Nephron progenitor cell (in vitro differentiated cells): ENCODE results near the gene SHMT2.

Source experiments
- DNase-seq: peaks from one replicate; pipeline ENCODE4 v3.0.0; 2021
- H3K27ac Mint-ChIP-seq: 2 replicates; pipeline ENCODE4 v1.8.0; 2021; ENCODE audit warnings: mild to moderate bottlenecking, moderate library complexity, mixed read lengths
- H3K27me3 Mint-ChIP-seq: 2 replicates; pipeline ENCODE4 v1.8.0; 2021; ENCODE audit warnings: mild to moderate bottlenecking, low read depth, mixed read lengths; ENCODE audit not compliant: poor library complexity
- H3K36me3 Mint-ChIP-seq: 2 replicates; pipeline ENCODE4 v1.8.0; 2021; ENCODE audit warnings: low read depth, mixed read lengths
- H3K4me1 Mint-ChIP-seq: 2 replicates; pipeline ENCODE4 v1.8.0; 2021; ENCODE audit warnings: mixed read lengths
- H3K4me3 Mint-ChIP-seq: 2 replicates; pipeline ENCODE4 v1.8.0; 2021; ENCODE audit warnings: mild to moderate bottlenecking, moderate library complexity, mixed read lengths
- H3K9me3 Mint-ChIP-seq: 2 replicates; pipeline ENCODE4 v1.8.0; 2021; ENCODE audit warnings: mild to moderate bottlenecking, moderate library complexity, mixed read lengths
- TF ChIP-seq, protein P1 (sequence below): fragments of 200-600 bp; sonication (generic); IDR thresholded peaks from 2 replicates; pipeline ENCODE4 v1.5.0; 2021; ENCODE audit warnings: antibody characterized with exemption

Gene SHMT2

DNA sequence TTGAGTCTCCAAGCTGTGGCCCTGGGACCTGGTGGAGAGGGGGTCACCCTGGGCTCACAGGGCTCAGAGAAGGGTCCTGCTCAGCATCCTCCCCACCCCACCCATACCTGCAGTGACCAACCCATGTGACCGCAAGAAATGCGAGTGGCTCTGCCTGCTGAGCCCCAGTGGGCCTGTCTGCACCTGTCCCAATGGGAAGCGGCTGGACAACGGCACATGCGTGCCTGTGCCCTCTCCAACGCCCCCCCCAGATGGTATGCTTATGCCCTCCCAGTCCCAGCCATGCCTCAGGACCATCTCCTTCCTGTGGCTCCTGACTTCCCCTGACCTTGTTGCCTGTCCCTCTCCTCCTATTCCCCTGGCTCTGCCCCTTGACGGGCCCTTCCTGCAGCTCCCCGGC lies 19.6 kb upstream of the SHMT2 start:
- TF ChIP-seq, protein P1, sequence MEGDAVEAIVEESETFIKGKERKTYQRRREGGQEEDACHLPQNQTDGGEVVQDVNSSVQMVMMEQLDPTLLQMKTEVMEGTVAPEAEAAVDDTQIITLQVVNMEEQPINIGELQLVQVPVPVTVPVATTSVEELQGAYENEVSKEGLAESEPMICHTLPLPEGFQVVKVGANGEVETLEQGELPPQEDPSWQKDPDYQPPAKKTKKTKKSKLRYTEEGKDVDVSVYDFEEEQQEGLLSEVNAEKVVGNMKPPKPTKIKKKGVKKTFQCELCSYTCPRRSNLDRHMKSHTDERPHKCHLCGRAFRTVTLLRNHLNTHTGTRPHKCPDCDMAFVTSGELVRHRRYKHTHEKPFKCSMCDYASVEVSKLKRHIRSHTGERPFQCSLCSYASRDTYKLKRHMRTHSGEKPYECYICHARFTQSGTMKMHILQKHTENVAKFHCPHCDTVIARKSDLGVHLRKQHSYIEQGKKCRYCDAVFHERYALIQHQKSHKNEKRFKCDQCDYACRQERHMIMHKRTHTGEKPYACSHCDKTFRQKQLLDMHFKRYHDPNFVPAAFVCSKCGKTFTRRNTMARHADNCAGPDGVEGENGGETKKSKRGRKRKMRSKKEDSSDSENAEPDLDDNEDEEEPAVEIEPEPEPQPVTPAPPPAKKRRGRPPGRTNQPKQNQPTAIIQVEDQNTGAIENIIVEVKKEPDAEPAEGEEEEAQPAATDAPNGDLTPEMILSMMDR: no peak
- H3K4me1 Mint-ChIP-seq: peaks cover 23% of the 10 kb centered on the region
- H3K36me3 Mint-ChIP-seq: peaks cover 19% of the 10 kb centered on the region
- peaks cover 16% of the 10 kb centered on the region for H3K27me3 Mint-ChIP-seq
- no peak overlapping the region for H3K4me3 Mint-ChIP-seq
- H3K9me3 Mint-ChIP-seq: no peaks in the 10 kb centered on the region
- H3K27ac Mint-ChIP-seq: no peak overlapping the region
- no peak for DNase-seq

DNA sequence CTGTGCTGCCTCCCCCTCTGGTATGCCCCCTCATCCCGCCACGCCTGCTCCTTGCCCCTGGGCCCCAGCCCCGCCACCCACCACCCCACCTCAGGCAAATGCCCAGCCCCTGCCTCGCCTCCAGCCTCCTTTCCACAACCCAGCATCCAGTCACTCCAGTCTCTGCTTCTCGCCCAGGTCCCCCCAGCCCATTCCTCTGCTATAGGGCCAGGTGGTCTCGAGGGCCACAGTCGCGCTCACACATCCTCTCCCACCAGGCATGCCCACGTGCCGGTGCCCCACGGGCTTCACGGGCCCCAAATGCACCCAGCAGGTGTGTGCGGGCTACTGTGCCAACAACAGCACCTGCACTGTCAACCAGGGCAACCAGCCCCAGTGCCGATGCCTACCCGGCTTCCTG lies 19.1 kb upstream of the SHMT2 start:
- Mint-ChIP-seq H3K9me3 (no peaks in the 10 kb centered on the region), H3K4me1 (peaks cover 28% of the 10 kb centered on the region), H3K36me3 (peaks cover 19% of the 10 kb centered on the region), H3K4me3 (no peak overlapping the region), H3K27ac (no peak overlapping the region), H3K27me3 (peaks cover 21% of the 10 kb centered on the region)
- TF ChIP-seq, protein P1: no peak
- no peak for DNase-seq

DNA sequence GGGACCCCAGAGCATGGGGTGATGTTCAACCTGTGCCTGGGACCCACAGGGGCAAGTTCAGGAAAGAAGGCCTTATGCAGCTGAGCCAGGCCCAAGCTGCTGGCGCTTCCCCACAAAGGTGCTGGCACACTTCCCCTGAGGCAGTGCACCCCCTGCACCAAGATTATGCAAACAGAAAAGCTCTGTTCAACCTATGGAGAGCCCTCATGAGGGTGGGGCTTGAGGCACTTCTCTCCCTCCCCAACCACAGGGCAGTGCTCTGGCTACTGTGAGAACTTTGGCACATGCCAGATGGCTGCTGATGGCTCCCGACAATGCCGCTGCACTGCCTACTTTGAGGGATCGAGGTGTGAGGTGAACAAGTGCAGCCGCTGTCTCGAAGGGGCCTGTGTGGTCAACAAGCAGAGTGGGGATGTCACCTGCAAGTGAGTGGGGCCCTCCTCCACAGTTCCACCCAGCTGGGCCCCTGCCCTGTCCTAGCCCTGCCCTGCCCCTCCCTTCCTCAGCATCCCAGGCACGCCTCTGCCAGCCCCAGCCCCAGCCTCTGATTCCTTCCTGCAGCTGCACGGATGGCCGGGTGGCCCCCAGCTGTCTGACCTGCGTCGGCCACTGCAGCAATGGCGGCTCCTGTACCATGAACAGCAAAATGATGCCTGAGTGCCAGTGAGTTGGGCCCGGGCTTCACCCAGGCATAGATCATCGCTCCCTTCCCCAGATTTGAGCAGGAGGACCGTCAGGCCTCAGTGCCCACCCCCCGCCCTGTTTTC lies 18.4 kb upstream of the SHMT2 start:
- Mint-ChIP-seq H3K27me3 (peaks cover 28% of the 10 kb centered on the region), H3K27ac (no peak overlapping the region), H3K36me3 (peaks cover 13% of the 10 kb centered on the region), H3K4me3 (no peak overlapping the region), H3K4me1 (peaks cover 34% of the 10 kb centered on the region), H3K9me3 (no peaks in the 10 kb centered on the region)
- TF ChIP-seq, protein P1: no peak
- DNase-seq: no peak

DNA sequence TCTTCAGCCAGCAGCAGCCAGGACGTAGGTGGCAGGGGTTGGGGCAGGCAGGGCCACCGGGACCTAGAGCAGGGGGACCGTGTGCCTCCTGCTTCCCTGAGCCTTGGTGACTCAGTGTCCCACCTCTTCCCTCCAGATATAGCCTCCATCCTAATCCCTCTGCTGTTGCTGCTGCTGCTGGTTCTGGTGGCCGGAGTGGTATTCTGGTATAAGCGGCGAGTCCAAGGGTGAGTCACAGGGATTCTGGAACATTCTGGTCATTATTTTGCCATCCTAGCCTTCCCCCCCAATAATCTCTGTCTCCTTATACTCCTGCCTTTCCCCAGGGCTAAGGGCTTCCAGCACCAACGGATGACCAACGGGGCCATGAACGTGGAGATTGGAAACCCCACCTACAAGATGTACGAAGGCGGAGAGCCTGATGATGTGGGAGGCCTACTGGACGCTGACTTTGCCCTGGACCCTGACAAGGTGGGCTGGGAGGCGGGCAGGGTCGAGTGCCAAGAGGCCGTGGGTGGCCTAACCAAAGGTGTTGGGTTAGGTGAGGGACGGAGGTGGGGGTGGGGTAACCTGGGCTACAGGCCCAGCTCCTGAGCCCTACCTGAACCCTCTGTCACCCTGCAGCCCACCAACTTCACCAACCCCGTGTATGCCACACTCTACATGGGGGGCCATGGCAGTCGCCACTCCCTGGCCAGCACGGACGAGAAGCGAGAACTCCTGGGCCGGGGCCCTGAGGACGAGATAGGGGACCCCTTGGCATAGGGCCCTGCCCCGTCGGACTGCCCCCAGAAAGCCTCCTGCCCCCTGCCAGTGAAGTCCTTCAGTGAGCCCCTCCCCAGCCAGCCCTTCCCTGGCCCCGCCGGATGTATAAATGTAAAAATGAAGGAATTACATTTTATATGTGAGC lies 17.5 kb upstream of the SHMT2 start:
- H3K36me3 Mint-ChIP-seq: peaks cover 13% of the 10 kb centered on the region
- H3K4me1 Mint-ChIP-seq: peaks cover 34% of the 10 kb centered on the region

DNA sequence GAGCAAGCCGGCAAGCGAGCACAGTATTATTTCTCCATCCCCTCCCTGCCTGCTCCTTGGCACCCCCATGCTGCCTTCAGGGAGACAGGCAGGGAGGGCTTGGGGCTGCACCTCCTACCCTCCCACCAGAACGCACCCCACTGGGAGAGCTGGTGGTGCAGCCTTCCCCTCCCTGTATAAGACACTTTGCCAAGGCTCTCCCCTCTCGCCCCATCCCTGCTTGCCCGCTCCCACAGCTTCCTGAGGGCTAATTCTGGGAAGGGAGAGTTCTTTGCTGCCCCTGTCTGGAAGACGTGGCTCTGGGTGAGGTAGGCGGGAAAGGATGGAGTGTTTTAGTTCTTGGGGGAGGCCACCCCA lies 16.8 kb upstream of the SHMT2 start:
- Mint-ChIP-seq H3K27ac (no peak overlapping the region), H3K4me1 (peaks cover 35% of the 10 kb centered on the region), H3K9me3 (no peaks in the 10 kb centered on the region), H3K4me3 (no peak overlapping the region), H3K27me3 (peaks cover 38% of the 10 kb centered on the region), H3K36me3 (peaks cover 9% of the 10 kb centered on the region)
- no peak for DNase-seq
- TF ChIP-seq, protein P1: no peak

More for the DNA sequence above, 17.5 kb upstream of the SHMT2 start:
- DNase-seq: no peak
- TF ChIP-seq, protein P1: no peak
- Mint-ChIP-seq H3K9me3 (no peaks in the 10 kb centered on the region), H3K27me3 (peaks cover 32% of the 10 kb centered on the region), H3K27ac (no peak overlapping the region), H3K4me3 (no peak overlapping the region)
